ENCODE data around the gene ADD1.

ADD1 gene

DNA sequence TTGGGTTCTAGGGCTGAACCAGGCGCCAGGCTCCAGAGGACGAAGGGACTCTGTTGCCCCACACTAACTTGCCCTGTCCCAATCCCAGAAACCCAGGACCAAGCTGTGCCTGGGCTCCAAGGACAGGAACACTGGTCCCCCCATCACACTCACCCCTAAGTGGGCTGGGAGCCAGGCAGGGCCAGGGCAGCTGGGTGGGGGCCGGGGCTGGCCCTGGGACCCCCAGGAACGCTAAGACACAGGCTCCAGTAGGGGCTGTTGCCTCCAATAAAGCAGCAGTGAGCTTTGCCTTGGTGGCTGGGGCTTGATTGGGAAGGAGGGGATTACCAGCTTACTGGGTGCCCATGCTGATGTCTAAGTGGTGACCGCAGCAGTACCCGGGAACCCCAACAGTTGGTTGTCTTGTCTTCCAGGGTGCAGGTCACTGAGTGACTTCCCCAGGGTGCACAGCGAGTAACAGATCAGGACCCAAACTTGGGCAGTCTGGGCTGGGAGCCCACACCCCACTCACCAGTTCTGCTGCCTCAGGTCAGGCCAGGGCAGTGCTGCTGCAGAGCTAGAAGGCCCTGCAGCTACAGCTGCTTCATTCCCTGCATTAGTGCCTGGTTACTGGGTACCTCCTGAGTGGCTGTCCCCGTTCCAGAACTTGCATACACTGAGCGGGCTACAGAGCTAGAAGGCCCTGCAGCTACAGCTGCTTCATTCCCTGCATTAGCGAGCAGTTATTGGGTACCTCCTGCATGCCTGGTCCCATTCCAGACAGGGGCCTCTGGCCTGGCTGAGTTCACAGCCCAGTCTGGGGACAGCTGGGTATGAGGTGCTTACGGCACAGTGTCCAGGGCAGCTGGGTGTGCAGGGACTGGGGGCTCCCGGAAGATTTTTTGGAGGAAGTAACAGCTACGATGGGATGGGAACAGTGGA lies 9.4 kb upstream of the ADD1 start:
- DNase-seq (ENCODE audit: low read depth in 2 of 2): no peak

DNA sequence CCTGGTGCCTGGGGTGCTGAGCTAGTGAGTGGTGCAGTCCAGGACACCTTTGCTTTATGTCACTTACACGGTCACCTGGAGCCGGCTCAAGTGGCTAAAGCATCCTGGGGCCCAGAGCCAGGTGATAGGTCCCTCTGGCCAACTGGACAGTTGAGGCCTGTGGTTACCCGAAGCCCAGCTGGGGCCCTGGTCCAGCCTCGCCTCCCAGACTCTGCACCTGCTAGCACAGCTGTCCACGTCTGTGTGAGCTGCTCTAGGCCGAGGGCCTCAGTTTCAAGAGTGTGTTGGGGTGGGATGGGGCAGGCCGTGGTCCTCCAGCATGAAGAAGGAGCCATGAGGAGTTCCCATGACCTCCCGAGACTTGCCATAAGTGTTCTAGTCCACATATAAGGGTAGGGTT lies 7.7 kb upstream of the ADD1 start:
- no peak for DNase-seq (ENCODE audit: low read depth in 2 of 2)

DNA sequence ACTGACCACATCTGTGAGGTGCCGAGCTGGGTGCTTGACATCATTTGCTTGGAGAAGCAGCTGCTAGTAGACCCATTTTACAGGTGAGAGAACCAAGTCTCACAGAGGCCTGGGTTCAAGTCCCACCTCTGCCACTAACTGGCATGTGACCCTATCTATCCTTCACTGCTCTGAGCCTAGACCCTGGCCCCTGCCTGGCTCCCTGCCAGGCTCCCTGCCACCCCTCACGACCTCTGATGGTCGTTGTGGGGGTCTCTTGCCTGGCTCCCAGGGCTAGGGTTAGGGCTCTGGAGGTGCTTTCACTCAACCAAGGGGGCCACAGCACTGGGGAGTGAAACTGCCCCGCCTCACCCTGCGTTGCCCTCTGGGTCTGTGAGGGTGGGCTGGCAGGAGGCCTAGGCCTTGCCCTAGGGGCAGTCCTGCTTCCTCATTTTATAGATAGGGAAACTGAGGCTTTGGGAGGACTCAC lies 7.2 kb upstream of the ADD1 start:
- no peak for DNase-seq (ENCODE audit: low read depth in 2 of 2)

DNA sequence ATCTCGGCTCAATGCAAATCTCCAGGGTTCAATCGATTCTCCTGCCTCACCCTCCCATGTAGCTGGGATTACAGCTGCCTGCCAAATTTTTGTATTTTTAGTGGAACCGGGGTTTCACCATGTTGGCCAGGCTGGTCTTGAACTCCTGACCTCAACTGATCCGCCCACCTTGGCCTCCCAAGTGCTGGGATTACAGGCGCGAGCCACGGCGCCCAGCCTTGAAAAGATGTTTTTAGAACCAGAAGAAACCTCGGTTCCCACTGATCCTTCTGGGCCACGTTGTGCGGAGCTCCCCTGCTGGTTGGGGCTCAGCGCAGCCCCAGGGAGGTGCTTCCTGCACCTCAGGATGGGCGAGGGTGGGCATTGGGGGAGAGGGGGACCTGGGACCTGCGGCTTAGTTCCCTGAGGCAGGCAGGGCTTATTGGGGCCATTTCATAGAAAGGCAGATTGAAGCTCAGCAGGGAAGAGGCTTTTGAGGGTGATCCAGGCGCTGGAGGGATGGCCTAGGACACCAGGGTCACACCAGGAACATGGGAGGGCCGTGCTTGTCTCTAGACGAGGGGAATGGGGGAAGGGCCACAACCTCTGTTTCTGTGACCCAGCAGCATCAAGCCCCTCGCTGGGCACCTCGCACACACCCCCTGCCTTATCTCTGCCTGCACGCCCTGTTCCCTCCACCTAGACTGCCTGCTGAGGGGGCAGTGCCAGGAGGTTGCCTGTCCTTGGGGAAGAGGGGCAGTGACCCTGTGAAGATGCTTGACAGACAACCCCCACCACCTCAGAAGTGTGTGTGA lies 6.3 kb upstream of the ADD1 start:
- DNase-seq (ENCODE audit: low read depth in 2 of 2): no peak

DNA sequence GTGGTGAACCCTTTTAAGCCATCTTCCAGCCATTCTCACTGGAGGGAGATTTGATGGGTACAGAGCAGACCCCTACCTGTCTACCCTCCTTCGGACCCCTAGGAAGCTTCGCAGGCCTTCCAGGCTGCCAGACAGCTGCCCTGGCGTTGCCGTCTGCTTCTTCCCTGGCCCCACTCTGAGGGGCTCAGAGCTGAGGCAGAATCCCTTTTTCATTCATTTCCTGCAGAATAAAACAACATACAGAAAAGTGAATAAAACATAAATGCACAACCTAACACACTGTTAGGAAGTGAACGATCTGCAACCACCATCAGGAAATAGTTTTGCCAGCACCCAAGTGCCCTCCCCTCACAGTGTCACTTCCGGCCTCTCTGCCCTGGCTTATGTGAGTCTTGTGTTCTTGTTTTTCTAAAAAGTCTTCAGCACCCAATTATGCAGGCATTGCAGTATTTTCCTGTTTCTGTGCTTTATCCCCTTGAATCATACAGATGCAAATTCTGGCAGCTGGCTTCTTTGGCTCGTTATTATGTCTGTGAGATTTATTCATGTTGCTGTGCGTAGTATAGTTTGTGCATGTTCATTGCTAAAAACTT lies 5.6 kb upstream of the ADD1 start:
- peak in 1 of 2 donors; percentile 41 for DNase-seq (ENCODE audit: low read depth in 2 of 2)

DNA sequence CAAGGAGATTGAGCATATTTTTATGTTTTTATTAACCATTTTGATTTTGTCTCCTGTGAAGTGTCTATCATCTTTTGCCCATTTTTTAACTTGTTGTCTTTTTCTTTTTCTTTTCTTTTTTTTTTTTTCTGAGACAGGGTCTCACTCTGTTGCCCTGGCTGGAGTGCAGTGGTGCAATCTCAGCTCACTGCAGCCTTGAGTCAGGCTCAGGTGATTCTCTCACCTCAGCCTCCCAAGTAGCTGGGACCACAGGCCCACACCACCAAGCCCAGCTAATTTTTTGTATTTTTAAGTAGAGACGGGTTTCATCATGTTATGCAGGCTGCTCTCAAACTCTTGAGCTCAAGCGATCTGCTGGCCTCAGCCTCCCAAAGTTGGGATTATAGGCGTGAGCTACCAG lies 4.6 kb upstream of the ADD1 start:
- no peak for DNase-seq (ENCODE audit: low read depth in 2 of 2)

DNA sequence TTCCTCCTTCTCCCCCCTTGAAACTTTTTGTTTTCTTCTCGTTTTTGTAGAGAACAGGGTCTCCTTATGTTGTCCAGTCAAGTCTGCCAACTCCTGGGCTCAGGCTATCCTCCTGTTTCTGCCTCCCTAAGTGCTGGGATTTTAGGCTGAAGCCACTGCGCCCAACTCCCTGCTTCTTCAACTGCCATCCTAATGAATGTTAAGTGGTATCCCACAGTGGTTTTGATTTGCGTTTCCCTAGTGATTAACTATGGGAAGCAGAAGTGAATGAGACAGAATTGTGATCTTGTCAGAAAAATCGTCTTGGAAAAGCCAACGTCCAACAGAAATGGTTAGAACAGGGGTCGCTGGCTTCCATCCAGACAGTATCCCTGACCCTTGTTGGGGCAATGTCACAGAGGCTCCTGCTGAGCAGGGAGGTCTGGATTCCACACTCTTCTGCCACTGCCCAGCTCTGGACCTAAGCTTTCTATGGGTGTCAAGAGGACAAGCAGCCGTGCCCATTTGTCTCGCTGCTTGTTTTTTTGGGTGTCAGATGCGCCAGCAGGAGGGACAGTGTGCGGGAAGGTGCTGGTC lies 869 bp upstream of the ADD1 start:
- DNase-seq (ENCODE audit: low read depth in 2 of 2): no peak

DNA sequence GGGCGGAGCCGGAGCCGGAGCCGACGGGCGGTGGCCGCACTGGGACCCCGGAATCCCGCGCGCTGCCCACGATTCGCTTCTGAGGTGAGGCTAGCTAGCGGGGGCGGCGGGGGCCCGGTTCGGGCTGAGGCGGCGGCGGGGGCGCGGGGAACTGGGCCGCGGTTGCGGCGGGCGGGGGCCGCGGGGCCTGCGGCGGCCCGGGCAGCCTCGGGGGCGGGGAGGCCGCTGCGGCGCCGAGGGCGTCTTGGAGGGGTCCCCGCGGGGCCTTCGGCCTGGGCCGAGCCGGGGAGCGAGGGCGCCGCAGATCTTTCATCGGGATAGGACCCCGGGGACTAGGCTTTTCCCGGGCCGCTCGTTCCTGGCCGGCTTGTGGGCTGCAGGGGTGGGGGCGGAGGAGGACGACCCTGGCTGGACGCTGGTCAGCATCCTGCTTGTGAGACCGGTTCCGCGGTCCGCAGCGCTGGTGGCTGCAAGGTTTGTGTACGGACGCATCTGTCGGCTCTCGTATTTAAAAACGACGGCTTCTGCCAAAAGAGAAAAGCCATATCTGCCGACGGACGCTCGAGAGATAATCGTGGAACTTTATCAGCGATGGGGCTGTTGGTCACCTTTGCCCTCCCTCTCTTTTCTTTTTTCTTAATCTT lies 419 bp downstream of the ADD1 start:
- no peak for DNase-seq (ENCODE audit: low read depth in 2 of 2)

DNA sequence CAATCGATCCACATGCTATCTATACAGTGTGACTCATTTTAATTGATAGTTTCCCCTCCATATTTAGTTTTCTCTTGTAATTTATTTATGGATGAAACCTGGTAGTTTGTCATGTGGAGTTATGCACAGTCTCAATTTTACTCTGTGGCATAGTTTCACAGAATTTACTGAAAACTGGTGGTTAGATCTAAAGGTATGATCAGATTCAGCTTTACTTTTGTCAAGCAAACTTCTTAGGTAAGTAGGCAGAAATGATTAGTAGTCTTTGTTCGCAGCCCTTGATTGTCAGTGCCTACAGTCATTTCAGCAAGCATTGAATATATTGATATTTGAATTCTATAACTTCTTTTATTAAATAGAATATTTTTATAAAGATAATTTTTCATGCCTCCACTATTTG lies 2.5 kb downstream of the ADD1 start:
- no peak for DNase-seq (ENCODE audit: low read depth in 2 of 2)

DNA sequence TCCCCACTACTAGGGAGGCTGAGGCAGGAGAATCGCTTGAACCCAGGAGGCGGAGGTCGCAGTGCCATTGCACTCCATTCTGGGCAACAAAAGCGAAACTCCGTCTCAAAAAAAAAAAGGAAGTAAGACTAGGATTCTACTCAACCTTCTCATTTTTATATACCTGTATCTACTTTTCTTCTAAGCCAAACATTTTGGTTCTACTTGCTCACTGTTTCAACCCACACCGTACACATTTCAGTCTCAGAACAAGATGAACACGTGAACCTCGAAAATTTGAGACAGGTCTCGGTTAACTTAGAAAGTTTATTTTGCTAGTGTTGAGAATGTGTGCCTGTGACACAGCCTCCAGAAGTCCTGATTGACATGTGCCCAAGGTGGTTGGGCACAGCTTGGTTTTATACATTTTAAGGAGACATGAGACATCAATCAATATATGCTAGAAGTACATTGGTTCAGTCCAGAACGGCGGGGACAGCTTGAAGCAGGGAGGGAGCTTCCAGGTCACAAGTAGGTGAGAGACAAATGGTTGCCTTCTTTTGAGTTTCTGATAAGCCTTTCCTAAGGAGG lies 3.7 kb downstream of the ADD1 start:
- no peak for DNase-seq (ENCODE audit: low read depth in 2 of 2)

DNA sequence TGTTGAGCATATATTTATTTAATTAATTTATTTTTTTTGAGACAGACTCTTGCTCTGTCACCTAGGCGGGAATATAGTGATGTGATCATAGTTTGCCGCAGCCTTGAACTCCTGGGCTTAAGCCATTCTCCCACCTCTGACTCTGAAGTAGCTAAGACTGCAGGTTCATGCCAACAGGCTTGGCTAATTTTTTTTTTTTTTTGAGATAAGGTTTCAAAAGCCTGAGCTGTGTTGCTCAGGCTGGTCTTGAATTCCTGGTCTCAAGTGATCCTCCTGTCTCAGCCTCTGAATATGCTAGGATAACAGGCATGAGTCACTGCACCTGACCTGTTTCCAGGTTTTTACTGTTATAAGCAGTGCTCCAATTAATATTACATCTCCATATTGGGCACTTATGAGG lies 4.8 kb downstream of the ADD1 start:
- no peak for DNase-seq (ENCODE audit: low read depth in 2 of 2)

DNA sequence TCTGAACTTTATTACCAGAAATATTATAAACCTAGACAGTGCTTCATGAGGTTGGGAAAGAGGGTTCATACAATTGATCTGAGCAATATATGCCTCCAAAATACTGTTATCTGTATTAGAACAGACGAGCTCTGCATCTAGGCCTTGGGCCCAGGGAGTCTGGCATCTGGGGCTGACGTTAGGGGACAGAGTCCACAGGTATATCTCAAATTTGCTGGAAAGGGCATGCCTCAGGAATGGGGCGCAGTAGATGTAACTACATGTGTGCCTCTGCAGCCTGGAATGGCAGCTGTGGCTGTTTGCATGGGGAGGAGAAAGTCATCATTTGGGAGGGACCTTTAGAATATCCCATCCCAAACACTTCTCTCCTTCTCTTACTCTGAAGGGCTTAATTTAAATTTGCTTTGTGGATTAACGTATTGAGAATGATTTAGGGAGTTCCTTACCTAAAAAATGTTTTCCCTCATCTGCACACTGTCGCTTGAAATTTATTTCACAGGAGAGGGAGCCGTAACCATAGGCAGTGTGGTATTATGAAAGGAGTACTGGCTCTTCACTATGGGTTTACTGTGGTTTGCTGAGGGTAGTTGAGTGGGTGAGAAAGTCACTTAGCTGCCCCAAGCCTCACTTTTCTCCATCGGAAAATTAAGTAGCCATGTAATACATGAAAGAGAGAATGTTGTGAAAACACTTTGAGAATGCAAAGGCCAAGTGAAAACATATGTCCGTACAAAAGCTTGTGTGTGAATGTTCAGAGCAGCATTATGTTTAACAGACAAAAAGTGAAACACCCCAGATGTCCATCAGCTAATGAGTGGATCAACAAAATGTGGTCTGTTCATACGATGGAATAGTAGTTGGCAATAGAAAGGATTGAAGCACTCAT lies 5.9 kb downstream of the ADD1 start:
- no peak for DNase-seq (ENCODE audit: low read depth in 2 of 2)

DNA sequence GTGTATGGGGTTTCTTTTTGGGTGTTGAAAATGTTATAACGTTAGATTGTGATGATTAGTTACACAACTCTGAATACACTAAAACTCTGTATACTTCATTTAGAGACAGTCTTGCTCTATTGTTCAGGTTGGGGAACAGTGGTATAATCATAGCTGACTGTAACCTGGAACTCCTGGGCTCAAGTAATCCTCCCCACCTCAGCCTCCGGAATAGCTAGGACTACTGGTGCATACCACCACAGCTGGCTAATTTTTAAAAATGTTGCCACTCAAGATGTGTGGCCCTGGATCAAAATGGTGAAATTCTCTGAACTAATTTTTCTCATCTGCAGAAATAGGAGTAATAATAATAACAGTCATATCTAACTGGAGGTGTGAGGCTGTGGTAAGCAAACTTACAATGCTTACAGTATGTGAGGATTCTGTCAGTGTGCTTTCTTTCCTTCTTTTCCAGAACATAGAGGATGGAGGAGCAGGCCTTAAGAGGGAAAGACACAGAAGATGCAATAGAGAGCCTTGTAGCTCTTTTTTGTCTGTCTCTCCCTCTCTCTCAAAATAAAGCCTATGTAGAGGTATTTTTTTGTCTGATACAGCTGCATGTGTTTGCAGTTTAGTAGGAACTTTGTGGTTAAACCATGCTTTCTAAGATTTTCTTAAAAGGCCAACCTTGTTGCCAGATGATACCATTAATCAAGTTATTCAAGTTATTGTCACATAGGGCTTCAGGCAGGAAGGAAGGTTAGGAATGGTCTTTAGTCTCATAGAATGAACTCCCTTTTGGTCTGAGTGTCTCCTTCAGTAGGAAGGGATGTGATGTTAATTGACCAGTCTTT lies 7.5 kb downstream of the ADD1 start:
- DNase-seq (ENCODE audit: low read depth in 2 of 2): no peak

DNA sequence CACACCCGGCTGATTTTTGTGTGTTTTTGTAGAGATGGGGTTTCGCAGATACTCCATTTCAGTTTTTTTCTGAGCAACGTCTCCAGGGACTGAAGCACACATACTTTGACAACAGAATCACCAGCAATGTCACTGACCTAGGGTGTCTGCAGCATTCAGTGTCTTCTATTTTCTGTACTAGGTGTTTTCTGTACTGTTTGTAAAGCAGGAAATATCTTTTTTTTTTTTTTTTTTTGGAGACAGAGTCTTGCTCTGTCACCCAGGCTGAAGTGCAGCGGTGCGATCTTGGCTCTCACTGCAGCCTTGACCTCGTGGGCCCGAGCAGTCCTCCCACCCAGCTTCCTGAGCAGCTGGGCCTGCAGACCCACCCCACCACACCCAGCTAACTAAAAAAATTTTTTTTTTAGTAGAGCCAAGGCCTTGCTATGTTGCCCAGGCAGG lies 8.9 kb downstream of the ADD1 start:
- DNase-seq (ENCODE audit: low read depth in 2 of 2): no peak

DNA sequence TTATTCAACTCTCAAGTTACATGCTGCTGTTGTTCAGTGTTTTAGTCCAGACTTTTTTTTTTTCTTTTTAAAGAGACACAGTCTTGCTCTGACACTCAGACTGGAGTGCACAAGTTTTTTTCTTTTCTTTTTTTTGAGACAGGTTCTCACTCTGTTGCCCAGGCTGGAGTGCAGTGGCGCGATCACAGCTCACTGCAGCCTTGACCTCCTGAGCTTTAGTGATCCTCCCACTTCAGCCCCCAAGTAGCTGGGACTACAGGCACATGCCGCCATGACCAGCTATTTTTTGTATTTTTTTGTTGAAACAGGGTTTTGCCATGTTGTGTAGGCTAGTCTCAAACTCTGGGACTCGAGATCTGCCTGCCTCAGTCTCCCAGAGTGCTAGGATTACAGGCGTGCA lies 11.9 kb downstream of the ADD1 start:
- DNase-seq (ENCODE audit: low read depth in 2 of 2): no peak

DNA sequence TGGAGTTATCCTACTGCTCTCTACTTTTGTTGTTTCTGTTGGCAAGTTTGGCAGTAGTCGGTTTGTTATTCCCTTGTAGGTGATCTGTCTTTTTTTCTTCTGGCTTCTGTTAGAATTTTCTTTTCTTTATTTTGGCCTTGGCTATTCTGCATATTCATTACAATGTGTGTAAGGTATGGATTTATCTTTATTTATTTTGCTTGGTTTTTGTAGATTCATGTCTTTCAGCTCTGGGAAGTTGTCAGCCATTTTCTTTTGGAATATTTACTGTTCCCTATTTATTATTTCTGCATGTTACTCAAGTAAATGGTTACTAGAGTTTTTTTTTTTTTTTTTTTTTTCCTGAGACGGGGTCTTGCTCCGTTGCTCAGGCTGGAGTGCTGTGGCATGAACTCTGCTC lies 12.6 kb downstream of the ADD1 start:
- DNase-seq (ENCODE audit: low read depth in 2 of 2): no peak

DNA sequence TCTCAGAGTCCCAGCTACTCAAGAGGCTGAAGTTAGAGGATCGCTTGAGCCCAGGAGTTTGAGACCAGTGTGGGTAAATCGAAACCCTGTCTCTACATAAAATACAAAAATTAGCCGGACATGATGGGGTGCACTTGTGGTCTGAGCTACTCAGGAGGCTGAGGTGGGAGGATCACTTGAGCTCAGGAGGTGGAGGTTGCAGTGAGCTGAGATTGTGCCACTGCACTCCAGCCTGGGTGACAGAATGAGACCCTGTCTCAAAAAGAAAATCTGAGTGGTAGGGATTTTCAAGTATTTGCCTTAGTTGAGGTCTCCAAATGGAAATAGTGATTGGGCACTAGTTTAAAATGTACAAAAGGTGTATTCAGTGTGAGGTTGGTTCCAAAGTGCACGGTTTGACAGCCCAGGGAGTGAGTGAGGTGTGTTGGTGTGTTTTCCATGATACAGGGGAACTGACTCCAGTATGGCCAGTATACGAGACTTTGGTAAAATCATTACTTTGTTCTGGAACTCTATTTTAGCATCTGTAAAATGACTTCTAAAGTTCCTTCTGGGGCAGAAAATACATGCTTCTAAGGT lies 13.8 kb downstream of the ADD1 start:
- DNase-seq (ENCODE audit: low read depth in 2 of 2): no peak

DNA sequence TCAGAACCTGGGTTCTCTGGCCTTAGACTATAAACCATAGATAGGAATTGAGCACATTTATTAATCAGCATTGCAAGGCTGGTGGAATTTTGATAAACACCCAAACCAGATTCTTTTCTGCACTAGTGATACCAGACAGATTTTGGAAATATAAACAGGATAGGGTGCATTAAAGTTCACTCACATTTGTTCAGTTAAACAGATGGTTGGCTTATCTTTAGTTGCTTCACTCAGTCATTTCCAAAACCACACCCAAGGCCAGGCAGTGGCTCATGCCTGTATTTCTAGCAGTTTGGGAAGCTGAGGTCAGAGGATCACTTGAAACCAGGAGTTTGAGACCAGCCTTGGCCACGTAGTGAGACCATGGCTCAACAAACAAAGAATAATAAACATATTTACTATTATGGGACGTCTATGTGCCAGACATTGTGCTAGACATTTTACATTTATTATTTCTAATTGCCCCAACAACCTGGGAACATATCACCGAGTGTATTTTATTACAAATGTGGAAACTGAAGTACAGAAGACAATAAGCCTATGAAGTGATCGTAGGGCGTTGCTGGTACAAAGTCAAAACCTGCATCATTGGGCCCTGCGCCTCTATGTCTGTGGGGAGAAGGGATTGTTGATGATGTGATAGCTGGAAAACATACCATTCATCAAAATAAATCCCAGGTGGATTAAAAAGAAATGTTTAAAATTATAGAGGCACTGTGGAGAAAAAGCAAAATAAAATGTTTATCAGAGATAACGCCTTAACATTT lies 15.0 kb downstream of the ADD1 start:
- DNase-seq (ENCODE audit: low read depth in 2 of 2): no peak

All from stimulated activated CD4-positive, alpha-beta T cell treated with anti-CD3 and anti-CD28 coated beads, Interleukin-4, amount 100 ng/mL, for 48 hours (primary cell).